GM18505 (cell line): ENCODE results near the gene NFKBIA.
"Not testable (repeated sequence)": the region's sequence is repeated elsewhere in the genome, so short reads cannot be mapped to it uniquely, and the experiment has no call there.

Experiments
- ATAC-seq: cut with Tn5 transposase; IDR thresholded peaks from one replicate; pipeline ENCODE4 v1.9.1; 2021; ENCODE audit not compliant: unreplicated experiment
- POLR2A ChIP-seq: IDR thresholded peaks from 4 replicates; pipeline ENCODE4 v1.6.1; 2011; ENCODE audit warnings: borderline replicate concordance; ENCODE audit not compliant: insufficient read depth, insufficient read length; ENCODE audit errors: extremely low read depth

NFKBIA gene

DNA sequence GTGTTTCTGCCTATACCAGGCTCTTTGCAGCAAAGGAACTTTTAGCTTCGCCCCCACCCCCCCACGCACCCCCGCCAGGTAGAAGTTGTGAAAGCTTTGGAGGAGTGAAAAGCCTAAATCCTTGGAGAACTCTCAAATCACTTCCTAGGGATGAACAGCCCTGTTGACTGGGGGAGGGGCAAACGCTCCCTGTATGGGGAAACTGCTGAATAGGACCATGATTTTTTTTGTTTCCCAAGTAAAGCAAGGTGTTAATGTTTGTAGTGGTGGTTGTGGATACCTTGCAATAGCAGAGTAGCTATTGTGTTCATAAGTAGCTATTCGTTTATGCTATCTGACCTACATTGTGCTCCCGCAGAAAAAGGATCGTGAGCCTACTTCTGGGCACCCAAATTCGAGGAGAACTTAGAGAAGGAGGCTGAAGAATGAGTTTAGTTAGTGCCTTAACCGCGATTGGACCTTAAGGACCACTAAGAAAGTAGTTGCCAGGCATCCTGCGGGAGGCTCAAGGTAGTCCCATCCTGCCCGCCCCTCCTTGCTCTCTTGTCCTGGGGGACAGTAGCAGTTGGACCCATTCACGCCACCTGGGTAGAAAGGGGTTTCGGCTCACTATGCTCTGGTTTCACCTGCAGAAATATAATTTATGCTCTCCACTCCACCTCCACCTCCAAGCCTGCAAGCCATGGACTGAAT, 901 bp upstream of the NFKBIA start:
- TF ChIP-seq POLR2A: no peak
- no peak for ATAC-seq

DNA sequence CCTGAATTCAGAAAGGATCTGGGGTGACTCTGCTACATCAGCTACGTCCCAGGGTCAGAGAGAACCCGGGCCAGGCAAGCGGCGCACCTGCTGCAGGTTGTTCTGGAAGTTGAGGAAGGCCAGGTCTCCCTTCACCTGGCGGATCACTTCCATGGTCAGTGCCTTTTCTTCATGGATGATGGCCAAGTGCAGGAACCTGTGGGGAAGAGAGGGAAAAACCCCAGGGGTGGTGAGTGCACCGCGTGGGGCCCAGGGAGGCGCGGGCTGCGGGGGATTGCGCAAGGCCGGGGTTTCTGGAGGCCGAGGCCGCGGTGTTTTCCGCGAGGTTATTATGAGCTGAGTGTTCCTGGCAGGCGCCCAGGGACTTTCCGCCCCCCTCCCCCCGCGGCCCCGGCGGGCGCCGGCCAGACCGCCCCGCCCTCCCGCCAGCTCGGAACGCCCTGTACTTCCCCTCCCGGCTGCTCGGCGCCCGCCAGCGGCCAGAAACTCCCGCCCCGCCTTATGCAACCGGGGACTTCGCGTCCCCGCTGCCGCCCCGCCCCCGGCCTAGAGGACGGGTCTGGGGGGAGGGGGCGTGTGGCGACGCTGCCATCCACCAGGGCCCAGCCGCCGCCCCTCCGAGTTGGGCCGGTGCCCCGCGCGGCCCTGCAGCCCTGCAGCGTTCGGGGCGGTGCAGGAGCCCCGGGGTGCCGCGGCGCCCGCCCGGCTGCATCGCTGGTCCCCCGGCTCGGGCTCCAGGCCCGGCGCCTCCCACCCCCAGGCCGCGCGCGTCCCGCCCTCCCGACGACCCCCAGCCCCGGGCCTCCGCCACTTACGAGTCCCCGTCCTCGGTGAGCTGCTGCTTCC, 723 bp downstream of the NFKBIA start:
- peak; percentile 51 for ATAC-seq

DNA sequence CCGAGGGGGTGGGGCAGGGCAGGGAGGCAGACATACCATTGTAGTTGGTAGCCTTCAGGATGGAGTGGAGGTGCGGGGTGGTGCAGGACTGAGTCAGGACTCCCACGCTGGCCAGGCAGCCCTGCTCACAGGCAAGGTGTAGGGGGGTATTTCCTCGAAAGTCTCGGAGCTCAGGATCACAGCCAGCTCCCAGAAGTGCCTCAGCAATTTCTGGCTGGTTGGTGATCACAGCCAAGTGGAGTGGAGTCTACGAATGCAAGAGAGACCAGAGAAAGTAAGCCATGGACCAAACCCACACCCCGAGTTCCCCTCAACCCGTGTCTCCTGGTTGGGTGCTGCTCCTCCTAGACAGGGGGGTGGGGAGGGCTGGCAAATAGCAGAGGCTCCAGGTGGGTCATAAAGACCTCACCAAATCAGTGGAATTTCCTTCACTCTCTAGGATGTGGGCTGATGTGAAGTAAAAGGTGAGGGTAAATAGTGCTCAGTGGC, 1.4 kb downstream of the NFKBIA start:
- ATAC-seq: no peak
- peak; percentile 14 for TF ChIP-seq POLR2A

More for the DNA sequence above, 723 bp downstream of the NFKBIA start:
- peak; percentile 69 for TF ChIP-seq POLR2A

DNA sequence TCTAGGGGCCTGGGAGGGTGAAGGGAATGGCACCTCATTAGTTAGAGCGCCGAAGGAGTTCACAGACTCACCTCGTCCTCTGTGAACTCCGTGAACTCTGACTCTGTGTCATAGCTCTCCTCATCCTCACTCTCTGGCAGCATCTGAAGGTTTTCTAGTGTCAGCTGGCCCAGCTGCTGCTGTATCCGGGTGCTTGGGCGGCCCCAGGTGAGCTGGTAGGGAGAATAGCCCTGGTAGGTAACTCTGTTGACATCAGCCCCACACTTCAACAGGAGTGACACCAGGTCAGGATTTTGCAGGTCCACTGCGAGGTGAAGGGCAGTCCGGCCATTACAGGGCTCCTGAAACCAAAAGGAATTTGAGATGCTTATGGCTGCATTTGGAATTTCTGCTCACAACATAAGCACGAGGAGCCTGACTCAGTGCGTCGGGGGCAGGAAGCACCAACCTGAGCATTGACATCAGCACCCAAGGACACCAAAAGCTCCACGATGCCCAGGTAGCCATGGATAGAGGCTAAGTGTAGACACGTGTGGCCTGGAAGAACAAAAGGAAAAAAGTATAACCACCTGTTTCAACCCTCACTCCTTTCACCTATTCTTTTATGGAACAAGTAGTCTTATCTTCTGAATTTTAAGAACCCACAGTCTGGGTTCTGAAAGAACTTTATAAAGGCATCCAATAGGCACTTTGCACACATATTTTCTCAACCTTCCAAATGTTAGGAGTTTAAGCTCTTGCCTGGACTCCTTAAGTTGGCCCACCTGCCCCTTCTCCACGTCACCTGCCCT, 2.0 kb downstream of the NFKBIA start:
- TF ChIP-seq POLR2A: no peak
- ATAC-seq: no peak

DNA sequence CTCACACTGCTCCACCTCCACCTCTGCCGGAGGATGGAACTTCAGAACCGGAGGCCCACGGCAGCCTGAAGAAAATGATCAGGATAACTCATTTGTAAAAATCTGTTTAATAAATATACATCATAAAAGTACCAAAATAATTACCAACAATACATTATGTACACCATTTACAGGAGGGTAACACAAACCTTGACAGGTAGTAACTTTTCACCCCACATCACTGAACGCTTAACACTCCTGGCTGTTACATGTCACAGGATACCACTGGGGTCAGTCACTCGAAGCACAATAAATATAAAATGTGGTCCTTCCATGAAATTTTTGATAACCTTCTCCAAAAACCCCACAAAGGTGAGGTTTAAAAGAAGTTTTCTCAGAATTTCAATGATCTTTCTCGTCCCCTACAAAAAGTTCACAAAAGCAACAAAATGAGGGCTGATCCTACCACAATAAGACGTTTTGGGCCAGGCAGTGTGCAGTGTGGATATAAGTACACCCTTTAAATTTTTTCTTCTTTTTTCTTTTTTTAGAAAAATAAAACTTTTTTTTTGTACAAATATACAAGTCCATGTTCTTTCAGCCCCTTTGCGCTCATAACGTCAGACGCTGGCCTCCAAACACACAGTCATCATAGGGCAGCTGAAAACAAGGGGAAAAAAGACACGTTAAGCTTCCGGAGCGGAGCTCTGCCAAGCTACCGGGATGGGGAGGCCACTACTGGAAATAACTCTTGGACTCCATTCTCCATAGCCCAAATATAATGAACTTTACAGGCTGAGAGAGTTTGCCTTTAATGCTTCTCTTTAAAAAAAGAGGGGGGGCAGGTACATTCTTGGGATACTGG, 2.9 kb downstream of the NFKBIA start:
- ATAC-seq: no peak
- peak; percentile 33 for TF ChIP-seq POLR2A

DNA sequence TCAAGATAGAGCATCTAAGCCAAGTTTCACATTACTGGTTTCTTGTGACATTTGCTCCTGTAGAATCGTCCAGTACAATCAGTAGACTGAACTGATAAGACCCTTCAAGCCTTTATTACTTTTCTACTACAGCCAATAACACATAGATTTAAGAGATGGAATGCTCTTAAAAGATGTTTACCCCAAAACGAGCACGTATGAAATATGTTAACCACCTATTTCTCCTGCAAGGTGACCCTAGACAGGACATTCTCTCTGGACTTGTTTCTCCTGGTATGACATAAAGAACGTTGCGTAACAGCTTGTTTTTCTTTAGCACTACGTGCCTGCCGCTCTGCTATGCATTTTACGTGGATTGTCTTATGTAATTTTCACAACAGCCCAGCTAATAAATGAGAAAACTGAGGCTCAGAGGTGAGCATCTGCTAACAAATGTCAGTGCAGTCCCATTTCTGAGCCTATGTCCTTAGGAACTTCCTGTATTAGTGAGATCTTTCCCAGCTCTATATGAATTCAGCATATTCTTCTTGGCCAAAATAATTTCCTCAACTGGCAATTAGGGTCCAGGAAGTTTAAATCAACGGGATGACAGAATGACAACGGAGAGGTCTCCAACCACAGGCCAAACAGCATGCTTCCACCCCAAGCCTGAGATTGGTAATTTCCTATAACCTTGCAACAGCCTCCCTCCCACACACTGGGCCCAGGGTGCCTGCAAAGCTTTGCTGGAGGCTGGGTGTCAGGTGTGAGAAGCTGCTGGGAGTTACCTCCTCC, 3.7 kb downstream of the NFKBIA start:
- TF ChIP-seq POLR2A: peak; percentile 10
- ATAC-seq: no peak

DNA sequence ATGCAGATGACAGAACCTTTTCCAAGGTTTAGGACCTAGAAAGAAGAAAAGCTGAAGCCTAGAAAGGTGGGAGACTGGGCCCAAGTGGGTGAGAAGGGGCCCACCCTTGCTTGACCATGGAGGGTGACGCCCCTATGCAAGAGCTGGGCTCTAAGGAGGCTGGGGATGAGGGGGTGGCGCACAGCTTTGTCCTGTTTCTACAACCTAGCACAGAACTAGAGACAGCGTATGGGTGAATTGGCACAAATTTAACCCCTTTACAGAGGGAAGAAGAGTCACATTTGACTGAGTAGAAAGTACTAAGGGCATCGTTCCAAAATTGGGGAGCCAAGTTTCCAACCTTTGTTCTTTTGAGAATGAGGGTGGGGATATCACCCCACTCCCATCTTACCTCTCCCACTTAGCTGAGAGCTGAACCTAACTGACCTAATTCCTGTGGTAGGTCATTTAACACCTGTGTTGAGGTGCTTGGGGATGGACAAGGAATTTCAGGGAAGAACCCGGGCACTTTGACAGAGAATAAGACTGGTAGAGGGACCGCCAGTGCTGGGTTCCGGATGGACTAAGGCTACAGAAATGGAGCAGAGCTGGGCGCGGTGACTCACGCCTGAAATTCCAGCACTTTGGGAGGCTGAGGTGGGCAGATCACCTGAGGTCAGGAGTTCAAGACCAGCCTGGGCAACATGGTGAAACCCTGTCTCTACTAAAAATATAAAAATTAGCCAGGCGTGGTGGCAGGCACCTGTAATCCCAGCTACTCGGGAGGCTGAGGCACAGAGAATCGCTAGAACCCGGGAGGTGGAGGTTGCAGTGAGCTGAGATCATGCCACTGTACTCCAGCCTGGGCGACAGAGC, 5.2 kb downstream of the NFKBIA start:
- no peak for ATAC-seq
- no peak for TF ChIP-seq POLR2A

DNA sequence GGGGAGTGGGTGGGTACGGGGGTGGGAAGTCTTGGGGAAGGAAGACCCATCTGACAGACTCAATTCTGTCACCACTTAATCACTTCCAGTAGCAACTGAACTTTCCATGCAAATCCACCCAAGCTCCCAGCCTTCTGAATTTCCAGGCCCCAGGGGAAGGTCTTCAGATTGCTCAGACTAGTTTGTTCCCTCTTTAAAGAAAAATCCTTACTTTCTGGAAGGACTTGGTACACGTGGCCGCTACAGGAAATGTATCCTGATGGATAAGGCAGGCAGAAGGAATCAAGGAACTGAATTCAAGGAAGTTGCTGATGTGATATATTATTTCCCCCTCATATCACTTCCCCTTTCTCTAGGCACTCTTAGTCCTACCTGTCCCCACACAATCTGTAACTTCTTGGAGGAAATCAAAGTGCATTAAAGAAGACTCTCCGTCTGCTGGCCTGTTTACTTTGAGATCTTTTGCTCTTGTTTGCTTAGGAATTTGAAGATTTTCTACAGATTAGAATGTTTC, 6.4 kb downstream of the NFKBIA start:
- TF ChIP-seq POLR2A: no peak

DNA sequence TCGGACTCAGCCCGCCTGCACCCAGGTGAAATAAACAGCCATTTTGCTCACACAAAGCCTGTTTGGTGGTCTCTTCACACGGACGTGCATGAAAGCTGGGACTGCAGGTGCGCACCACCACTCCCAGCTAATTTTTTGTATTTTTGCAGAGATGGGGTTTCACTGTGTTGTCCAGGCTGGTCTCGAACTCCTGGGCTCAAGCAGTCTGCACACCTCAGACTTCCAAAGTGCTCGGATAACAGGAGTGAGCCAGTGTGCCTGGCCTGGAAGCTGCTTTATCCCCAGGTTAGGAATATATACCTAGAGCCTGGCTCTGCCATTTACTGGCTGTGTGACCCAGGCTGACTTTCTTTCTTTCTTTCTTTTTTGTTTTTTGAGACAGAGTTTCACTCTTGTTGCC, 7.9 kb downstream of the NFKBIA start:
- ATAC-seq: not testable (repeated sequence)

More for the DNA sequence above, 6.4 kb downstream of the NFKBIA start:
- no peak for ATAC-seq

DNA sequence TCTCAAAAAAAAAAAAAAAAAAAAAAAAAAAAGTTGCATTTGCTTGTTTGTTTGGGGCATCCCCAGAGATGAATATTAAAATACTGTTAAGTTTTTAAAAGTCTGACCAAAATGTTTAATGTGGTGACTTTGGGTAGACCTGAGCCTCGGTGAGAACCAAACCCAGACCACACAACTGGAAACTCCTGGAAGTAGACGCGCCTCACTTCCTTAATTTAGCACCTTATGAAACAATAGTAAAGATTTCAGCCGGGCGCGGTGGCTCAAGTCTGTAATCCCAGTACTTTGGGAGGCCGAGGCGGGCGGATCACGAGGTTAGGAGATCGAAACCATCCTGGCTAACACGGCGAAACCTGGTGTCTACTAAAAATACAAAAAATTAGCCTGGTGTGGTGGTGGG, 9.3 kb downstream of the NFKBIA start:
- TF ChIP-seq POLR2A: no peak
- ATAC-seq: no peak
